Measurements from ENCODE around the gene COMMD2.

The COMMD2 gene

GRCh38 chr3:149753717-149754116 lies 1.4 kb upstream of the COMMD2 start:
- H3K4me3 ChIP-seq (ENCODE audit: low read length): no peak overlapping the region
- peaks cover 9% of the 10 kb centered on the region for H3K4me1 ChIP-seq (ENCODE audit: control insufficient read depth, insufficient read depth, low read length)
- peaks cover 4% of the 10 kb centered on the region for H3K27me3 ChIP-seq (ENCODE audit: control insufficient read depth, insufficient read depth, low read length)
- H3K4me2 ChIP-seq (ENCODE audit: low read length): no peak overlapping the region
- peaks cover 1% of the 10 kb centered on the region for H3K36me3 ChIP-seq (ENCODE audit: insufficient read depth, low read length)
- no peaks in the 10 kb centered on the region for H3K9me3 ChIP-seq (replicated peaks; ENCODE audit: low read length)
- H3K9ac ChIP-seq (ENCODE audit: low read depth, low read length): no peak overlapping the region

DNA sequence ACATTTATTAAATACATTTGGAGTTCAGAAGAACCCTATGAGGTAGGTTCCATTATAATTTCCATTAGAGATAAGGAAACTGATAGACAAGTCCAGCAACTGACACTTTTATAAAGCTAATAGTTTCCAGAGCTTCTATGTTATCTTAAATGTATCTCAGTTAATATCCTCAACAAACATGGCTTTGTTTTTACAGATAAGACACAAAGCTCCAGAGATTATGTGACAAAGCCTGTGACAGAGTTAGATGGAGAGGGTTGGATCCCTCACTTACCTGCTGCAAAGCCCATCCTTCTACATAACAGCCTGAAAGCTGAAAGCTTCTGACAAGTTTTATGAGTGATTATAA lies 473 bp upstream of the COMMD2 start:
- Histone ChIP-seq H3K9me3 (replicated peaks; ENCODE audit: low read length) (no peaks in the 10 kb centered on the region), H3K27me3 (ENCODE audit: control insufficient read depth, insufficient read depth, low read length) (no peaks in the 10 kb centered on the region), H3K4me3 (ENCODE audit: low read length) (peak overlapping the region; percentile 93), H3K36me3 (ENCODE audit: insufficient read depth, low read length) (peaks cover 10% of the 10 kb centered on the region), H3K4me2 (ENCODE audit: low read length) (peak overlapping the region; percentile 74), H3K4me1 (ENCODE audit: control insufficient read depth, insufficient read depth, low read length) (peaks cover 9% of the 10 kb centered on the region), H3K9ac (ENCODE audit: low read depth, low read length) (peak overlapping the region; percentile 92)

DNA sequence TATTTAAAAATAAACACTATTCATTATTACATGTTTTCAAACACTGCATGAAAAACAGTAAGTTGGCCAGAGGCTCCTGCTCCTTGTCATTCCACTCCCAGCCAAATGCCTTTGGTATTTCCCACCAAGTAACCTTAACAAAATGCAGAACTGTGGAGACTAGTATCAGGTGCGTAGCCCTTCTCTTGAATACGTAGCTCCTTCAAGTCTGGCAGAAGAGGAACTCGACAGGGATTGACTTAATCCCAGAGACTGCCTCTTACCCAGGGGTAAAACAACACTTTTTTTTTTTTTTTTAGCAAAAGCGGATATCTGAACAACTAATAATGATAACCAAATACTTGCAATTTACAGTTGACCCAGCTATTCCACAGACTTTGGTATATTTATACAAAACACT lies 738 bp downstream of the COMMD2 start:
- Histone ChIP-seq H3K4me2 (ENCODE audit: low read length) (peak overlapping the region; percentile 74), H3K36me3 (ENCODE audit: insufficient read depth, low read length) (peaks cover 19% of the 10 kb centered on the region), H3K9me3 (replicated peaks; ENCODE audit: low read length) (no peaks in the 10 kb centered on the region), H3K9ac (ENCODE audit: low read depth, low read length) (peak overlapping the region; percentile 92), H3K4me1 (ENCODE audit: control insufficient read depth, insufficient read depth, low read length) (peaks cover 9% of the 10 kb centered on the region), H3K27me3 (ENCODE audit: control insufficient read depth, insufficient read depth, low read length) (no peaks in the 10 kb centered on the region), H3K4me3 (ENCODE audit: low read length) (peak overlapping the region; percentile 93)

- Histone ChIP-seq H3K4me3 (ENCODE audit: low read length) (no peak overlapping the region), H3K9ac (ENCODE audit: low read depth, low read length) (no peak overlapping the region), H3K4me2 (ENCODE audit: low read length) (no peak overlapping the region), H3K4me1 (ENCODE audit: control insufficient read depth, insufficient read depth, low read length) (no peaks in the 10 kb centered on the region), H3K9me3 (replicated peaks; ENCODE audit: low read length) (no peaks in the 10 kb centered on the region), H3K36me3 (ENCODE audit: insufficient read depth, low read length) (peaks cover 59% of the 10 kb centered on the region), H3K27me3 (ENCODE audit: control insufficient read depth, insufficient read depth, low read length) (no peaks in the 10 kb centered on the region)
Measured at GRCh38 chr3:149744606-149745005, 7.7 kb downstream of the COMMD2 start.

DNA sequence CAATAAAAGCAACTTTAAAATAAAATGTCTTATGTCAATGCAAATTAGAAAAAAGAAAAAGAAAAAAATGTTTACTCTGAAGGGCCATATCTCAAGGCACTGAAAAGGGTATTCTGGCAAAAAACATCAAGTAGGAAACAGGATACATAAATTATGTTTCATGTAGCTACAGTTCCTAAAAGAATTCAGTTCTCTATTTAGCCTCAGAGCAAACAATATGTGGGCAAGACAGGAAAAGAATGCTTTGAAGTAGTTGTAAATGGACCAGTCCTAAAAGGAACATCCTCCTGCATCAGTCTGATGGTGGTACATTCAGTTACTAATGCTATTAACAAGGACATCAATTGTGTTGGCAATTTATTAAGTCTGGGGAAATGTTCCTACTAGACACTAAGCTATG lies 8.1 kb downstream of the COMMD2 start:
- H3K4me1 ChIP-seq (ENCODE audit: control insufficient read depth, insufficient read depth, low read length): no peaks in the 10 kb centered on the region
- peaks cover 59% of the 10 kb centered on the region for H3K36me3 ChIP-seq (ENCODE audit: insufficient read depth, low read length)
- no peaks in the 10 kb centered on the region for H3K9me3 ChIP-seq (replicated peaks; ENCODE audit: low read length)
- no peak overlapping the region for H3K4me2 ChIP-seq (ENCODE audit: low read length)
- no peaks in the 10 kb centered on the region for H3K27me3 ChIP-seq (ENCODE audit: control insufficient read depth, insufficient read depth, low read length)
- H3K9ac ChIP-seq (ENCODE audit: low read depth, low read length): no peak overlapping the region
- no peak overlapping the region for H3K4me3 ChIP-seq (ENCODE audit: low read length)

GRCh38 chr3:149739396-149739795 lies 12.9 kb downstream of the COMMD2 start:
- no peaks in the 10 kb centered on the region for H3K9me3 ChIP-seq (replicated peaks; ENCODE audit: low read length)
- H3K36me3 ChIP-seq (ENCODE audit: insufficient read depth, low read length): peaks cover 26% of the 10 kb centered on the region
- no peak overlapping the region for H3K4me2 ChIP-seq (ENCODE audit: low read length)
- H3K27me3 ChIP-seq (ENCODE audit: control insufficient read depth, insufficient read depth, low read length): no peaks in the 10 kb centered on the region
- no peak overlapping the region for H3K4me3 ChIP-seq (ENCODE audit: low read length)
- H3K4me1 ChIP-seq (ENCODE audit: control insufficient read depth, insufficient read depth, low read length): peaks cover 13% of the 10 kb centered on the region
- no peak overlapping the region for H3K9ac ChIP-seq (ENCODE audit: low read depth, low read length)

GRCh38 chr3:149738876-149739275 lies 13.4 kb downstream of the COMMD2 start:
- no peak overlapping the region for H3K4me3 ChIP-seq (ENCODE audit: low read length)
- no peaks in the 10 kb centered on the region for H3K27me3 ChIP-seq (ENCODE audit: control insufficient read depth, insufficient read depth, low read length)
- H3K36me3 ChIP-seq (ENCODE audit: insufficient read depth, low read length): peaks cover 21% of the 10 kb centered on the region
- H3K4me2 ChIP-seq (ENCODE audit: low read length): no peak overlapping the region
- no peaks in the 10 kb centered on the region for H3K9me3 ChIP-seq (replicated peaks; ENCODE audit: low read length)
- peaks cover 13% of the 10 kb centered on the region for H3K4me1 ChIP-seq (ENCODE audit: control insufficient read depth, insufficient read depth, low read length)
- H3K9ac ChIP-seq (ENCODE audit: low read depth, low read length): no peak overlapping the region

- no peaks in the 10 kb centered on the region for H3K9me3 ChIP-seq (replicated peaks; ENCODE audit: low read length)
- no peak overlapping the region for H3K9ac ChIP-seq (ENCODE audit: low read depth, low read length)
- no peaks in the 10 kb centered on the region for H3K27me3 ChIP-seq (ENCODE audit: control insufficient read depth, insufficient read depth, low read length)
- peaks cover 21% of the 10 kb centered on the region for H3K36me3 ChIP-seq (ENCODE audit: insufficient read depth, low read length)
- H3K4me2 ChIP-seq (ENCODE audit: low read length): no peak overlapping the region
- H3K4me1 ChIP-seq (ENCODE audit: control insufficient read depth, insufficient read depth, low read length): peaks cover 13% of the 10 kb centered on the region
- no peak overlapping the region for H3K4me3 ChIP-seq (ENCODE audit: low read length)
Measured at GRCh38 chr3:149736953-149737205, 15.4 kb downstream of the COMMD2 start.

- no peaks in the 10 kb centered on the region for H3K9me3 ChIP-seq (replicated peaks; ENCODE audit: low read length)
- peaks cover 16% of the 10 kb centered on the region for H3K36me3 ChIP-seq (ENCODE audit: insufficient read depth, low read length)
- no peak overlapping the region for H3K4me3 ChIP-seq (ENCODE audit: low read length)
- H3K9ac ChIP-seq (ENCODE audit: low read depth, low read length): no peak overlapping the region
- H3K4me1 ChIP-seq (ENCODE audit: control insufficient read depth, insufficient read depth, low read length): peaks cover 13% of the 10 kb centered on the region
- peak overlapping the region; percentile 16 for H3K4me2 ChIP-seq (ENCODE audit: low read length)
- no peaks in the 10 kb centered on the region for H3K27me3 ChIP-seq (ENCODE audit: control insufficient read depth, insufficient read depth, low read length)
Measured at GRCh38 chr3:149736175-149736952, 15.9 kb downstream of the COMMD2 start.

DNA sequence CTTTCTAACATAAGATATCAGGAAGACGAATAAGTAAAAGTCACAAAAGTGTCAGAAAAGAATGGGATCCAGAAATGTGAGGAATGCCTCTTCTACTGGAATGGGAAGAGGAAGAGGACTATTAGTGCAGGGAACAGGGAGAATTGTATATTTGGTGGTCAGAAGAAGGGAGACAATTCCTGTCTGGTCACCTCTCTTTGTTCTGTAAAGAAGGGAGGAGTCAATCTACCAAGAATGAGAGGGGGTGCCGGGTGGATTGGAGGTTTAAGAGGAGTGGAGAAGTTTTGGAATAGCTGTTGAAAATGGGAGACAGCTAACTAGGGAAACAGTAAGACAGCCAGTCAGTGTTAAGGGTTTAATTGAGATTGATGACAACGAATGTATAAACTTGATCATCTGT lies 20.1 kb downstream of the COMMD2 start:
- Histone ChIP-seq H3K9me3 (replicated peaks; ENCODE audit: low read length) (no peaks in the 10 kb centered on the region), H3K4me1 (ENCODE audit: control insufficient read depth, insufficient read depth, low read length) (peaks cover 13% of the 10 kb centered on the region), H3K4me2 (ENCODE audit: low read length) (no peak overlapping the region), H3K36me3 (ENCODE audit: insufficient read depth, low read length) (no peaks in the 10 kb centered on the region), H3K4me3 (ENCODE audit: low read length) (no peak overlapping the region), H3K9ac (ENCODE audit: low read depth, low read length) (no peak overlapping the region), H3K27me3 (ENCODE audit: control insufficient read depth, insufficient read depth, low read length) (no peaks in the 10 kb centered on the region)

GRCh38 chr3:149727656-149728055 lies 24.6 kb downstream of the COMMD2 start:
- H3K36me3 ChIP-seq (ENCODE audit: insufficient read depth, low read length): no peaks in the 10 kb centered on the region
- H3K4me2 ChIP-seq (ENCODE audit: low read length): no peak overlapping the region
- H3K9me3 ChIP-seq (replicated peaks; ENCODE audit: low read length): no peaks in the 10 kb centered on the region
- H3K4me1 ChIP-seq (ENCODE audit: control insufficient read depth, insufficient read depth, low read length): no peaks in the 10 kb centered on the region
- no peaks in the 10 kb centered on the region for H3K27me3 ChIP-seq (ENCODE audit: control insufficient read depth, insufficient read depth, low read length)
- no peak overlapping the region for H3K9ac ChIP-seq (ENCODE audit: low read depth, low read length)
- no peak overlapping the region for H3K4me3 ChIP-seq (ENCODE audit: low read length)

DNA sequence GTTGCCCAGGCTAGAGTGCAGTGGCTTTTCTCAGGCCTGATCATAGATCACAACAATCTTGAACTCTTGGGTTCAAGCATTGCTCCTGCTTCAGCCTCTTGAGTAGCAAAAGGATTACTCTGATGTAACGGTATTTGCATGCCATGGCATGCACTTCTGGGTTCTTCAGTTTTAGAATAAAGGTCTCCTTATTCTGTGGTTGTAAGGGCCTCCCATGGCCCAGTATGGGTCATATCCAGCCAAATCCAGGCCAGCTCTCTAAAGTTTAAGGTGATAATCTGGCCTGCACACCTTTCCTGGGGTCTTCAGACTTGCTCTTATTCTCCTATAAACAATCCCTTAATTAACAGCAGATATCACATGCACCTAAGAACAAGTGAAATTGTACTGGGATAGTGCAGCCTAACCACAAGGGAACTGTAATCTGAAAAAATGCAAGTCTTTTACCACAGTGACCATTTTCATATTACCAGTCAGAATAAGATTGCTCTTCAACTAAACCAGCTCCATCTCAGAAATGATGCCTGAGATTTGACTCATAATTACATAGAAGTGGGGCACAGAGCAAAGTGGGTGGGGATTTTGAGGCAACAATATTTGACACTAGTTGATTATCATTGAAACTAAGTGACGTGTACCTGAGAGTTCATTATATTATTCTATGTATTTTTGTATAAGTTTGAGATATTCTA lies 25.4 kb downstream of the COMMD2 start:
- no peaks in the 10 kb centered on the region for H3K9me3 ChIP-seq (replicated peaks; ENCODE audit: low read length)
- H3K4me2 ChIP-seq (ENCODE audit: low read length): no peak overlapping the region
- no peaks in the 10 kb centered on the region for H3K4me1 ChIP-seq (ENCODE audit: control insufficient read depth, insufficient read depth, low read length)
- no peaks in the 10 kb centered on the region for H3K36me3 ChIP-seq (ENCODE audit: insufficient read depth, low read length)
- H3K9ac ChIP-seq (ENCODE audit: low read depth, low read length): no peak overlapping the region
- H3K27me3 ChIP-seq (ENCODE audit: control insufficient read depth, insufficient read depth, low read length): no peaks in the 10 kb centered on the region
- H3K4me3 ChIP-seq (ENCODE audit: low read length): no peak overlapping the region
